ENCODE measurements around the gene LRRC4B.

The LRRC4B gene

GRCh38 chr19:50570997-50571396 lies 2.8 kb upstream of the LRRC4B start:
- no peak for DNase-seq

- no peak for DNase-seq
These were observed 1.8 kb upstream of the LRRC4B start for GRCh38 chr19:50569938-50570540.

GRCh38 chr19:50568728-50569698 lies 778 bp upstream of the LRRC4B start:
- no peak for DNase-seq

GRCh38 chr19:50567052-50567841 lies 988 bp downstream of the LRRC4B start:
- no peak for DNase-seq

GRCh38 chr19:50565984-50566903 lies 2.0 kb downstream of the LRRC4B start:
- peak; percentile 13 to 36 for DNase-seq

GRCh38 chr19:50564229-50565105 lies 3.8 kb downstream of the LRRC4B start:
- no peak for DNase-seq

GRCh38 chr19:50563597-50563996 lies 4.6 kb downstream of the LRRC4B start:
- DNase-seq: no peak

GRCh38 chr19:50562996-50563395 lies 5.2 kb downstream of the LRRC4B start:
- no peak for DNase-seq

- no peak for DNase-seq
These were observed 5.9 kb downstream of the LRRC4B start for GRCh38 chr19:50562329-50562728.

- DNase-seq: no peak
These were observed 8.6 kb downstream of the LRRC4B start for GRCh38 chr19:50559636-50560035.

- no peak for DNase-seq
These were observed 9.8 kb downstream of the LRRC4B start for GRCh38 chr19:50558449-50558848.

- DNase-seq: no peak
These were observed 10.2 kb downstream of the LRRC4B start for GRCh38 chr19:50558039-50558438.

- no peak for DNase-seq
These were observed 11.1 kb downstream of the LRRC4B start for GRCh38 chr19:50557009-50557613.

GRCh38 chr19:50556282-50557008 lies 11.8 kb downstream of the LRRC4B start:
- peak; percentile 66 to 68 for DNase-seq

GRCh38 chr19:50555450-50556281 lies 12.6 kb downstream of the LRRC4B start:
- DNase-seq: no peak

- DNase-seq: no peak
These were observed 13.2 kb downstream of the LRRC4B start for GRCh38 chr19:50555033-50555432.

- DNase-seq: no peak
These were observed 14.0 kb downstream of the LRRC4B start for GRCh38 chr19:50554212-50554611.

- DNase-seq: no peak
These were observed 15.0 kb downstream of the LRRC4B start for GRCh38 chr19:50553134-50553703.

GRCh38 chr19:50552540-50552939 lies 15.7 kb downstream of the LRRC4B start:
- DNase-seq: no peak

Data from activated CD4-positive, alpha-beta T cell treated with anti-CD3 and anti-CD28 coated beads for 4 hours (primary cell).